OCI-LY7 (cell line): ENCODE data around the gene RBFOX1. TPM values are rescaled to one million over a fixed set of nuclear protein-coding genes. Genes with fewer than 3 reads are reported as not detected.

Source experiments
- BruUV-seq: library from RNA; stranded (reverse); fragments of 400-500 nt; replicated peaks from 2 replicates; lab custom pipeline; 2021; lab: Mats Ljungman, UMichigan
- CTCF ChIA-PET: fragments of 300-600 bp; sonication (Branson Sonifier 250); formaldehyde crosslinking; loops from one replicate; lab custom pipeline; 2022; ENCODE audit warnings: antibody characterized with exemption; ENCODE audit not compliant: unreplicated experiment; lab: Charles Lee
- POLR2A ChIA-PET: fragments of 300-600 bp; sonication (Branson Sonifier 250); formaldehyde crosslinking; loops from one replicate; lab custom pipeline; 2022; ENCODE audit warnings: antibody characterized with exemption; lab: Charles Lee
- DNase-seq: peaks from one replicate; pipeline ENCODE4 v3.0.0-alpha.2; 2015; ENCODE audit warnings: low spot score
- H2AFZ ChIP-seq: fragments of 200-600 bp; sonication (generic), shearing (Covaris generic); 2 replicates; pipeline ENCODE4 v1.6.1; 2014; ENCODE audit warnings: mild to moderate bottlenecking, antibody characterized with exemption, low read length, moderate library complexity
- H3K27ac ChIP-seq: fragments of 200-600 bp; sonication (generic); 2 replicates; pipeline ENCODE4 v1.5.1; 2014; ENCODE audit warnings: mixed run types, low read depth, mild to moderate bottlenecking, moderate library complexity, low read length, inconsistent platforms; ENCODE audit not compliant: poor library complexity, severe bottlenecking
- H3K36me3 ChIP-seq: fragments of 200-600 bp; sonication (generic); 2 replicates; pipeline ENCODE4 v1.6.1; 2014; ENCODE audit warnings: mild to moderate bottlenecking, antibody characterized with exemption, low read length, moderate library complexity, mixed read lengths; ENCODE audit not compliant: insufficient read depth
- H3K4me1 ChIP-seq: fragments of 200-600 bp; sonication (generic); 2 replicates; pipeline ENCODE4 v1.5.1; 2014; ENCODE audit warnings: mild to moderate bottlenecking, low read length; ENCODE audit not compliant: insufficient read depth, poor library complexity, severe bottlenecking
- H3K4me2 ChIP-seq: fragments of 200-600 bp; sonication (generic); 2 replicates; pipeline ENCODE4 v1.6.1; 2014; ENCODE audit warnings: mild to moderate bottlenecking, low read length
- H3K4me3 ChIP-seq: fragments of 200-600 bp; sonication (generic); 2 replicates; pipeline ENCODE4 v1.5.1; 2014; ENCODE audit warnings: mild to moderate bottlenecking, low read depth, low read length; ENCODE audit not compliant: poor library complexity, severe bottlenecking
- H3K79me2 ChIP-seq: fragments of 200-600 bp; sonication (generic); 2 replicates; pipeline ENCODE4 v1.6.1; 2016; ENCODE audit warnings: low read depth, mild to moderate bottlenecking, low read length, moderate library complexity, mixed read lengths; ENCODE audit not compliant: insufficient read depth
- H3K9me2 ChIP-seq: fragments of 200-600 bp; sonication (generic); 2 replicates; pipeline ENCODE4 v1.6.1; 2016; ENCODE audit warnings: mild to moderate bottlenecking, low read length, mixed read lengths; ENCODE audit not compliant: insufficient read depth
- H3K9me3 ChIP-seq: fragments of 200-600 bp; sonication (generic); 2 replicates; pipeline ENCODE4 v1.6.1; 2014; ENCODE audit warnings: mild to moderate bottlenecking, mixed run types, low read length, mixed read lengths
- H4K20me1 ChIP-seq: fragments of 200-600 bp; sonication (generic); 2 replicates; pipeline ENCODE4 v1.6.1; 2014; ENCODE audit warnings: mild to moderate bottlenecking, antibody characterized with exemption, low read length, moderate library complexity, mixed read lengths; ENCODE audit not compliant: insufficient read depth
- CTCF ChIP-seq: fragments of 200-600 bp; sonication (generic); conservative IDR thresholded peaks from 2 replicates; pipeline ENCODE4 v1.5.1; 2014; ENCODE audit warnings: mild to moderate bottlenecking, antibody characterized with exemption, low read length, moderate library complexity, mixed read lengths
- EZH2phosphoT487 ChIP-seq: fragments of 200-600 bp; sonication (generic); IDR thresholded peaks from 2 replicates; pipeline ENCODE4 v1.6.1; 2018; ENCODE audit warnings: low read depth, borderline replicate concordance, mild to moderate bottlenecking, mixed run types, antibody characterized with exemption, low read length, moderate library complexity, mixed read lengths
- intact Hi-C: fragments of 100-400 bp; cut with micrococcal nuclease; formaldehyde crosslinking; loops from one replicate; pipeline ENCODE4 v1.10.0; 2022; ENCODE audit not compliant: unreplicated experiment
- total RNA-seq, 2 experiments: library from RNA; depleted of rRNA in 1 of 2; stranded (reverse); fragments of >200 nt in 1 of 2; shearing (Covaris generic) in 1 of 2; gene quantifications; 2 replicates each; pipeline ENCODE4 v1.2.3, GENCODE V29; 2014 to 2022

RBFOX1 gene
- total RNA-seq, 2 experiments from 2014 or later = not detected

DNA sequence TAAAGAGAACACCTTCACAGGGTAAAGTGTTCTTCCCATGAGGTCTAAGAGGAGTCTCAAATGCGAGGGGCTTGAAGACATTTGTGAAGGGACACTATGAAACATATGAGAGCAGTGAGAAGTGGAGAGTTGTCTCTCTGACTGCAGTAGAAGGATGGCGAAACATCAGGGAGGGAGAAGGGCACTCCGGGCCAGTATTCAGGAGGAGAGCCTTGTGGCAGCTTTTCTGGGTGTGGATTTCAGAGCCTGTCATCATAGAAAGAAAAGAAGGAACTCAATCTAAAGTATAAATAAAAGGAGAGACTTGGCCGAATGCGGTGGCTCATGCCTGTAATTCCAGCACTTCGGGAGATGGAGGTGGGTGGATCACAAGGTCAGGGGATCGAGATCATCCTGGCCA, 117.2 kb downstream of the RBFOX1 start:
- BruUV-seq = no TSS peak

DNA sequence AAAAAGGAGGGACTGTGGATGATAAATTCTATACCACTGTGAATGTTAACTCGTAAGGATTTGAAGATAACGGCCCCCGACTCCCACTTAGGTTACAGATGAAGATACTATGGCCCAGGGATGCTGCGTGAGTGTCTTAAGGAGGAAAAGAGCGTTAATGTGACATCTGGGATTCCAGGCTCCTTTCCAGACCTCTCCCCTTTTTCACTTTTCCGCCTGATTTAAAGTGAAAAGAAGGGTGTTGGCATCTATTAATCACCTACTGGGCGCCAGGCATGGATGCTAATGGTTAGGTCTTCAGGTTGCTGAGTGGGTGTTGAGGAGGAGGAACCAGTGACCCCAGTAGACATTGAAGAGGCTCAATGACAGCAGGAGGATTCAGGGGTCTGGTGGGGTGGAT, 117.8 kb downstream of the RBFOX1 start:
- H3K4me3 ChIP-seq = no peak overlapping the region
- TF ChIP-seq EZH2phosphoT487 = no peak
- no peak for TF ChIP-seq CTCF
- H3K79me2 ChIP-seq = no peaks in the 10 kb centered on the region
- ChIA-PET POLR2A (interaction anchor here (0.7 kb wide), 1 partner anchor 130 kb away, joined by 3 read pairs; no protein-coding TSS in a partner anchor), CTCF (no interaction called here)
- no TSS peak for BruUV-seq
- H3K4me2 ChIP-seq = no peak overlapping the region
- DNase-seq = no peak
- intact Hi-C loops = no loop called here
- no peaks in the 10 kb centered on the region for H4K20me1 ChIP-seq
- H2AFZ ChIP-seq = no peak overlapping the region
- no peaks in the 10 kb centered on the region for H3K36me3 ChIP-seq
- H3K9me2 ChIP-seq = no peaks in the 10 kb centered on the region
- H3K9me3 ChIP-seq = no peaks in the 10 kb centered on the region
- no peaks in the 10 kb centered on the region for H3K4me1 ChIP-seq
- no peak overlapping the region for H3K27ac ChIP-seq

More for the DNA sequence above, 117.2 kb downstream of the RBFOX1 start:
- no peaks in the 10 kb centered on the region for H3K9me3 ChIP-seq
- TF ChIP-seq EZH2phosphoT487 = no peak
- no peak for TF ChIP-seq CTCF
- H3K4me2 ChIP-seq = no peak overlapping the region
- no peaks in the 10 kb centered on the region for H3K36me3 ChIP-seq
- DNase-seq = no peak
- no peaks in the 10 kb centered on the region for H3K79me2 ChIP-seq
- no peak overlapping the region for H3K4me3 ChIP-seq
- no peak overlapping the region for H3K27ac ChIP-seq
- no peaks in the 10 kb centered on the region for H4K20me1 ChIP-seq
- H3K9me2 ChIP-seq = no peaks in the 10 kb centered on the region
- no peaks in the 10 kb centered on the region for H3K4me1 ChIP-seq
- POLR2A ChIA-PET = interaction anchor here (0.7 kb wide), 1 partner anchor 129 kb away, joined by 3 read pairs; no protein-coding TSS in a partner anchor
- CTCF ChIA-PET = no interaction called here
- intact Hi-C loops = no loop called here
- H2AFZ ChIP-seq = no peak overlapping the region

DNA sequence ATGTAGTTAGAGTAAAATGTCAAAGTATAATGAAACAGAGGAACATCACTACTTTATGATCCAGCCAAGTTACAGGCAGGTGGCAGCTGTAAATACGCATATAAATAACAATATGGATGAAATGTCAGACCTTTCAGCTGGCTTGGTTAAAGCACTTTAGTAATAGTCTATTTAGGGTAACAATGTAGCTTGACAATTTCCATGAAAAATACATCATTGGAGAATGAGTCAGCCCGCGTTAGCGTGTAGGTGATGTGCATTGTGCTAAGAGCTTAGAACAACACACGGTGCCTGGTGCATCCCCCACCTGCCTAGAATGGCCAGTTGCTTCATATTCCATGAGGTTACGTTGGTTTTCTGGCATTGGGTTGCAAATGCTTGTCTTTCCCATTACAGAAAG, 119.4 kb downstream of the RBFOX1 start:
- H3K4me1 ChIP-seq = no peaks in the 10 kb centered on the region
- no peak for TF ChIP-seq EZH2phosphoT487
- TF ChIP-seq CTCF = no peak
- no peak for DNase-seq
- no peak overlapping the region for H3K27ac ChIP-seq
- no TSS peak for BruUV-seq
- CTCF ChIA-PET = no interaction called here
- POLR2A ChIA-PET = no interaction called here
- H2AFZ ChIP-seq = no peak overlapping the region
- H3K9me3 ChIP-seq = no peaks in the 10 kb centered on the region
- no peak overlapping the region for H3K4me3 ChIP-seq
- no peaks in the 10 kb centered on the region for H4K20me1 ChIP-seq
- intact Hi-C loops = no loop called here
- no peaks in the 10 kb centered on the region for H3K79me2 ChIP-seq
- no peaks in the 10 kb centered on the region for H3K36me3 ChIP-seq
- H3K4me2 ChIP-seq = no peak overlapping the region
- H3K9me2 ChIP-seq = no peaks in the 10 kb centered on the region
